GM21528 (cell line): ENCODE measurements around the gene MYO10.
"Not testable (repeated sequence)": the region's sequence is repeated elsewhere in the genome, so short reads cannot be mapped to it uniquely, and the experiment has no call there.

ENCODE experiments used
- ATAC-seq: cut with Tn5 transposase; IDR thresholded peaks from one replicate; pipeline ENCODE4 v1.9.1; 2021; ENCODE audit warnings: mild to moderate bottlenecking, moderate library complexity; ENCODE audit not compliant: unreplicated experiment, low FRiP score

MYO10 gene

DNA sequence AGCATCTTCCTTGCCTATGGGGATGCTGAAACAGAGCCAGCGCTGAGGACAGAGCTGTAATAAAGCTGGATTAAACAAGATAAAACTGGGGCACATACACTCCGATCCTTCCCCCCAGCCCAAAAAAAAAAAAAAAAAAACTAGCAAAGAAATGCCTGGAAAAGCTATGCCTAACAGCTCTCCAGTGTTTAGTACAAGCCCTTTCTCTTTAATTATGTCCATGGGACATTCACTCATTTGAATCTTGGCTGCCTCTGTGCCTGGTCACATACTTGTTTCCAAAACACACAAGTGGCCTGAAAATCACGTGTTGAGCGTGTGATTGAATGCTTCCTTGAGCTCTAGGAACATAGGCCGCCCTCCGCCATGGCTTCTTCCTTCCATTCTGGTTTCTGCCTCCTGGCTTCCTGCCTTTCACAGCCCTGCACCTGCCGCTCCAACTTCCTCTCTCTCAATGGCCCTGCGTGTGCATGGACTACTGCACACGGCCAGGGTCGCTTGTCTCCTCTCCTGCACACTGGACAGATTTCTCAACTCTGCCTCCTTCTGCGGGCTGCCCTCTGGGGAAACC, 208.2 kb downstream of the MYO10 start:
- no peak for ATAC-seq

DNA sequence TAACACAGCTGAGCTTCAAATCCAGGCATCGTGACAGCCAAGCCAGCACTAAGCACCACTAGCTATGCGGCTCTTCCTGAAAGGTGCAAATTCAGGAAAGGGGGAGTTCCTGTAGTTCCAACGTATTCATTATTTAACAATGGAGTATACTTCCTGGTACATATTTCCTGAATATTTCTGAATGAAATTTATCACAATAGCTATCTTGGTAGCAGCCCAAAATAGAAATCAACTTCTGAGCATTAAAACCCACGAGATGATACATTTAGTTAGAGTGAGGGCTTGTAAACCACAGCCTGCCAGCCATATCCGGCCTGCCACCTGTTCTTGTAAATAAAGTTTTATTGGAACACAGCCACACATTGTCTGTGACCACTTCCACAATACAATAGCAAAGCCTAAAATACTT, 209.5 kb downstream of the MYO10 start:
- ATAC-seq = no peak

DNA sequence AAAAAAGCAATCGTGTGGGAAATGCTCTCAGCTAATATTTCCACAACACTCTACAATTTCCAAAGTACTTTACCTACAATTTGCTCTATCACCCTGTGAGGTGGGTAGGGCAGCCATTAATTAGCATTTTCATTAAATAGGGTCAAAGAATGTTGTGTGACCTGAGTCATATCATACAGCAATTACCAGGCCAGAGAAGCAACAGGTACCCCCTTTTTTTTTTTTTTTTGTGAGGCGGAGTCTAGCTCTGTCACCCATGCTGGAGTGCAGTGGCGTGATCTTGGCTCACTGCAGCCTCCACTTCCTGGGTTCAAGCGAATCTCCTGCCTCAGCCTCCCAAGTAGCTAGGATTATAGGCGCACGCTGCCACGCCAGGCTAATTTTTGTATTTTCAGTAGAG, 210.5 kb downstream of the MYO10 start:
- no peak for ATAC-seq

DNA sequence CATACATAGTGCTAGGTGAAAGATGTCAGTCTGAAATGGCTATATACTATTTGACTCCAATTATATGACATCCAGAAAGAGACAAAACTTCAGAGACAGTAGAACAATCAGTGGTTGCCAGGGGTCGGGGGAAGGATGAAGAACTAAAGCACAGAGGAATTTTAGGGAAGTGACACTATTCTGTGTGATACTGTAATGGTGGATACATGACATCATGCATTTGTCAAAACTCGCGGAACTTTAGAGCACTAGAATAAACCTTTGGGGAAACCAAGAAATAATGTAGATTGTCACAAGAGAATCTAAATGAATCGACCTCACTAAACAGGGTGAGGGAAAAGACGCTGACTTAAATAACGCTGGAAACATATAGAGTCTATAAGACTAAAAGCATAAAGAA, 212.3 kb downstream of the MYO10 start:
- no peak for ATAC-seq

DNA sequence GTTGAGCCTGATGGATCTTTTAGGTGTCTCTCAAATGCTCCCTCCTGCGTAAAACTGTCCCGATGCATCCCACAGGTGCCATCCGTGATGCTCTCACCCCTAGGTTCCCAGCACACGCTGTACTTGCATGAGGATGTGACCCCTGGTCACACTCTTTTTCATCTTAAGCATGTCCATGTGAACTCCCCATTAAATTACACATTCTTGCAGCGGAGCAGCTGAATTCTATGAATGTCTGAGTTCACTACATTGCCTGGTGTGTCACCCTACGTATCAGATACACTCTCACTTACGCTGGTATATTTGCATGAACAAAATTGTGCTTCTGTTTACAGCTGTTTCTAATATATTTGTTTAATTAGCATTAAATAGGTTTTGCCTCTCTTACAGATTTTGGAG, 214.0 kb downstream of the MYO10 start:
- ATAC-seq = no peak

DNA sequence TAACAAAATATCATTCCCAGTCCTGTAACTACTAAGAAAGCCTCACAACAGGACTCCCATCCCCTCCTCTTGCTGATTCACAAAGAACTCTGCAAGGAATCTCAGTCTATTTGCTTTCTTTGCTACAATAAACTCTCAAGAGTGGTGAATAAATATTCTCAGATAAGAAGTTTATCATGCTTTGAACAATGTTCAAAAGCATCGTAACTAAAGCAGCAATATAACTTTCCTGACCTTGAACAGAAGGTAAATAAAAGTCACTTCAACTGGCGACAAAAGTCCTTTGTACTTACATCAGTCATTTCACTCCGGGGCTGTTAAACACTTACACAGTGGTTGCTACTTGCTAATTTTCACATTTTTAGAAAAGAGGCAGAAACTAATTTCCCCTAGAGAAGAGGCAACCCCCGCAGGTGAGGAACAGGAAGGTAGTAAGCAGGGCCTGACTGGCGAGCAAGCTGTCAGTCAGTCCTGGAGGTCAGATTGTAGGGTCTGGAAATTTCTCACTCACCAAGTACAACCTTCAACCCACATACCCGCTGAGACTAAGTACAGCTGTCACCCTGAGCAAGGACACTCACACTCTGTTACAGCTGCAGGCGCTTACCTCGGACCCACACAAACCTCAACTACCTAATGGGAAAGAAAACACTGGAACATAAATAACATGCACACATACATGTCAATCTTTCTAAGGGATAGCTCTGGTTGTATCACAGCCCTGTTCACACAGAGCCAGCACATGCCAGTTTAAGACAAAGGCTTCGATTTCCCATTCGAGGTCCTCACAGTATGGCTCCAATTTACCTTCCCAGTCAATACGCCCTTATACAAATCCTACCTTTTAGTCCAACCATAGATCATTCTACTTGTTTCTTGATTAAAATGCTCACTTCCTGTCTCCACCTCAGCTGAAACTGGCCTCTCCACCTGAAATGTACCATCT, 214.7 kb downstream of the MYO10 start:
- no peak for ATAC-seq

DNA sequence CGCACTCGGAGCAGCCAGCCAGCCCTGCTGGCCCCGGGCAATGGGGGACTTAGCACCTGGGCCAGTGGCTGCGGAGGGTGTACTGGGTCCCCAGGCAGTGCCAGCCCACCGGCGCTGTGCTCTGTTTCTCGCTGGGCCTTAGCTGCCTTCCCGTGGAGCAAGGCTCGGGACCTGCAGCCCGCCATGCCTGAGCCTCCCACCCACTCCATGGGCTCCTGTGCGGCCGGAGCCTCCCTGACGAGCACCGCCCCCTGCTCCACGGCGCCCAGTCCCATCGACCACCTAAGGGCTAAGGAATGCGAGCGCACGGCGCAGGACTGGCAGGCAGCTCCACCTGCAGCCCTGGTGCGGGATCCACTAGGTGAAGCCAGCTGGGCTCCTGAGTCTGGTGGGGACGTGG, 218.1 kb downstream of the MYO10 start:
- ATAC-seq = not testable (repeated sequence)

DNA sequence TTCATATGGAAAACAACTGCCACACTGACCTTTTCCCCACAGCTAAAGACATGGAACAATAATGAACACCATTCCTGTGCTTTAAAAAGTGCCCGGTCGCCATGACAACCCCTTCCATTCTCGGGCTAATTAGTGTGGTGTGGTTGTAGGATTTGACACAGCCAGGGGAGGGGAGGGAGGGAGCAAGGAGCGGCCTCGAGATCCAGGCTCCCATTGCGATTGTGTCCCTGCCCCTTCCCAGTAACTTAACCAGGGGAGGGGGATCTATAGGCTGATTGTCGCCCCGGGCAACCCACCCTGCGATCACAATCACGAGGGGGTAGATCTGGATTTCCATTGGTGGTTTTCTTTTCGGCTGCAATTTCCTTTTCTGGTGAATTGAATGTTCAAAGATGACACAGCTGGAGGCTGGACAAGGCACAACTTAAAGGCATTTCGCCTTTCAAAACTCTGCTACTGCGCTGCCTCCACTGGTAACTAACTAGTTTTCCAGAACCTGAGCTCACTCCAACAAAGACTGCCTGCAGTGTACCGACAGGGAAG, 222.6 kb downstream of the MYO10 start:
- ATAC-seq = no peak

DNA sequence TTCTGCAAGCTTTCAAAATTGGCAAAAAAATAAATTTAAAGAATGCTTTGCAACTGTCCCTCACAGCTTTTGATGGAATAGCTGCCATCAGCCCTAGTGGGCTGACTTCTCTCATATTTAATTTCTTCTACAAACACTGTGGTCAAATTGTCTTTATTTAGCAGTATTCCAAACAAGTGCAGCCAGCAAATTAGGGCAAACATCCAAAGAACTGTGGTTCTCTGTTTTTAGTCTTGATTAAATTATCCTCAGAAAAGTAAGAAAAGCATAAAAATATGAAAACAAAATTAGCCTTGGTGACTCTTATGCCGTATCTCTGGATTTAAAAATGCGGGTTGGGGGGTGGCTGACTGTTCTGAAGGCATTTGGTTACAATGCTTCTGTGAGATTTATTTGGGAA, 223.5 kb downstream of the MYO10 start:
- no peak for ATAC-seq

DNA sequence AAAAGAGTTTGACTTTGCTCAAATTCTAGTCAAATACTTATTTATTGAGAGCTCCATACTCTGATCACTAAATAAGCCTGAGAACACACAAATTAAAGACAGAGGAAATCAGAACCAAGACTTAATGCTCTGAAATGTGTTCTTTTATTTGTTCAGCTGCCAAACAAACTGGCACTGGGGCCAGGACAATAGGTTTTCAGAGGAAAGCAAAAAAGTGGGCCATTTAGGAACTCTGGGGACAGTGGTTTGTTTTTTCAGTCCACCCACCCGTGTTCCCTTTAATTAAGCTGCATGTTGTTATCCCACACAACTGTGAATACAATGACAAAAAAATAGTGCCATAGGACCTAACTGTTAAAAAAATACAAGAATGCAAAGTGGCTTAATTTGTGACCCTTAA, 223.9 kb downstream of the MYO10 start:
- no peak for ATAC-seq

DNA sequence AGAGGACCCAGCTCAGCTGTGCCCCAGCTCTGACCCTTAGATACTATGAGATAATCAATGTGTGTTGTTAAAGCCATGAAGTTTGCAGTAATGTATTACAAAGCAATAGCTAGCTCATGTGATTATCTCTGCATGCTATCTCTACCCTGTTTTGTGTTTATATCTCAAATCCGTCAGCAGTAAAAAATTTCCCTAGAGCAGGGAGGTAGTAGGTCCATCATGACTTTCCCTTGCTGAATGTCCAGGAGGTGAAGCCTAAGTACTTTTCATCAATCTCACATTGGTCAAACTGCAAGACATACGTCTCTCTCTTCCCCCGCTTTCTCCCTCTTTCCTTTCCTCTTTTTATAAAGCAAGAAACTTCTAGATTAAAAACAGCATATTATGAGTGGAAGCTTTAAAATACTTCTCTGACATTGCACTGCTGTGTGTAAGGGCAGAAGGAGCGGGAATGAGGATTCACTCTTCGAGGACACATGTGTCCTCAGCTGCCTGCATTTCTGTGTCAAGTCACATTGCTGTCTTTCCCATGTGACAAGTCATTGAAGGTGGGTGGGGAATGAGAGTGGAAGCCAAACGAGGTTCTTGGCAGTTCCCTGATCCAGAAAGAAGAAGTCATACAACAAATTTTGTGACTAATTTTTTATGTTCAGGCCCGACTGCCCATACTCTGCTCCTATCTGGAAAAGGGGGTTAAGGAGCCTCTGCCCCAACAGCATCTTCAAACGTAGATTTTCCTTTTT, 226.2 kb downstream of the MYO10 start:
- ATAC-seq = no peak

DNA sequence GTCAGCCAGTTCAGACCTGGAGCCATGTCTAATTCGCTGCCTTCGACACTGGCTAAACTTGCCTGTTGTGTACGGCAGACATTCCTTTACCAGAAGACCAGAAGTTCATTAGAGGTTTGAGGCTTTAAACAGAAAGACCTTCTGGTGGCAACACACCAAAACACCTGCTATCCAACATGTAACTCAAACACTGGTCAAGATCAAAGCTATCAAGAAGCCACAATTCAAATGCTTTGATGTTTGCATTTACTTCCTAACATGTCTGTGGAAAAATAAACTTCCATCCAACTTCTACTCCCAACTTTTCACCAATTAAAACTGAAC, 228.3 kb downstream of the MYO10 start:
- ATAC-seq = no peak

DNA sequence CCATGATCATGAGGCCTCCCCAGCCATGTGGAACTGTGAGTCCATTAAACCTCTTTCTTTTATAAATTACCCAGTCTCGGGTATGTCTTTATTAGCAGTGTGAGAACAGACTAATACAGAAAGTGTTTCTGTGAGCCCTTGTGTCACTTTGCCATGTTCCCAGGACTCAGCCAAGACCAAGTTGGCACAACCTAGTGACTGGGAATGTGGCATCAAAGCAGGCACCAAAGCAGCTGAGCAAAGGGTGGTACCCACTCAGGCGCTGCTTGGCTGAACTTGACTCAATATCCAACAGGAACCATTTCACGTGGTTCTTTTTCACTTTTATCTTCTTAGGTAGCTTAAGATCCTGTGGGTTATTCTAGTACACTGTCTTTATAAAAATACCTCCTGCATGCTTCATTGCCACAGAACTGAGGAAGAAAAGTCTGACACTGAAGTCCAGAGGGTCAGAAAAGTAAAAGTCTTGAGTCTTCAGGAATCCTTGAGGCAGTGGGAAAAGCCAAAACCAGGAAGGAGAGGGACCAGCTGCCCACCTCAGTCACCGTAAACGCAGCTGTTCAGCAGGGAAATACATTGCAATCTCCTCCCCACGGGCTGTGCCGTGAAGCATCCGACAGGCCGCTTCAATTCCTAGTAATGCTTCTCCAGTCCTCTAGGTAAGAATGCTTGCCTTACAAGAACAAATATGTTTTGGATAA, 228.8 kb downstream of the MYO10 start:
- no peak for ATAC-seq

DNA sequence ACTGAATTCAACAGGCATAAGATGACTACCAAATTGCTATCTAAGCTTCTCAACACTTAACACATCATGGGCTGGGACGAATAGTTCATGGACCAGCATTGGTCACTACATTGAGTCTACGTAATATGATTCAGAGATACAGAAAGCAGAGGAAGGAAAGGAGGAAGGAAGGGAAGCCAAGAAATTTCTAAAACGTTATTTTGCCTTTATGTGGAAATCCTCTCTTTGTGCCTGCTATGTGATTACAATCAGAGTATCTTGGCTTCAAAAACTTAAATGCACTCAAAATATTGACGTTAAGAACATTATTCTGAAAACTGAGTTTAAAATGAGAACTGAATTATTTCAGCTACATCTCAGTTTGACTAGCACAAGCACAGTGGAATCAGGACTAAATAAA, 231.1 kb downstream of the MYO10 start:
- no peak for ATAC-seq

DNA sequence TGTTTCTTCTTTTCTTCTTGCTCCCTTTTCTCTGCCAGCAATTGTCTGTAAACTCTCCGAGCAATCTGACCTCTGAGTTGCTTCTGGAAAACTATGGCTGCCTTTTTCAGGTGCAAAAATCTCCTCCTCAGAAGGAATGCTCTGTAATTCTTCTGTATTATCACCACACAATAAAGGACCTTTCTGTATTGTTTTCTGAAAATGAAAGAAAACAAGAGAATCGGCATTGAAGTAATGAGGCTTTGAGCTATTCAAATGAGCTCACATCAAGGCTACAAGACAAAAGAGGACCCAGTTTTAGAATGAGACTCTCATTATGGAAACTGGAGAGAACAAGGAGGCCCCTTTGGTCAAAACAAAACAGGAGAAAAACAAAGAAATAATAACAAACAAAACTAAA, 233.1 kb downstream of the MYO10 start:
- no peak for ATAC-seq

DNA sequence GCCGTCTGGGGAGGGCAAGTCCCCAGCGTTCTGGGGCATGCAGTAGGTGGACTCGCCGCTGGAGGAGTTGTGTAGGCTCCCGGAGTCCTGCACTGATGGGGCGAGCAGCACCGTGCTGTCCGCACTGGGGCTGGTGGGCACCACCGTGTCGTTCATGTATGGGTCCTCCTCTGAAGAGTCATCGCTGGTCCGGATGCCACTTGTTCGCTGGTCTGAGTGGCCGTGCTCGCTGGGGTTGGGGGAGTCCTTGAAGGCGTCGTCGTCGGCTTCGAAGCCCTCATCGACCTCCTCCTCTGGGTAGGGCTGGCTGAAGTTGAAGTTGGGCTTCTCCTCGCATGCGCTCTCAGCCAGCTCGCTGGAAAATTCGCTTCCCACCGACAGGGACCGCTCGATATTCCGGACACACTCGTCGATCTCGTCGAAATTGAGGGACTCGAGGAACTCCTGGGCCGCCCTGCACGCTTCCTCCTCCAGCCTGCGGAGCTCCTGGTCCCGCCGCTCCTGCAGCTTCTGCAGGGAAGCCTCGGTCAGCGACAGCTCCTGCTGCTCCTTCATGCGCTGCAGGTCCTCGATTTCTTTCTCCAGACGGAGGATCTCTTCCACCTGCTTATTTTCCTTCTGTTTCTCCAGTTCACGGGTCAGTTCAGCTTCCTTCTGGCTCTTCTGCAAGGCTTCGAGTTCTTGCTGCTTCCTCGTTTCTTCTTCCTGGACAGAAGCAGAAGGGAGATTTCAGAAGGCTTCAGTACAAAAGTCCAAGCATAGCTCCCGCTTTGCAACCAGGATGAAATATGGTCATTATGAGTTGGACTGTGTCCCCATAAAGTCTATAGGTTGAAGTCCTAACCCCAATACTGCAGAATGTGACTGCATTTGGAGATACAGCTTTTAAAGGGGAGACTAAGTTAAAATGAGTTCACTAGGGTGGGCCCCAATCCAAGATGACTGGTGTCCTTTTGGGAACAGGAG, 234.7 kb downstream of the MYO10 start:
- no peak for ATAC-seq

DNA sequence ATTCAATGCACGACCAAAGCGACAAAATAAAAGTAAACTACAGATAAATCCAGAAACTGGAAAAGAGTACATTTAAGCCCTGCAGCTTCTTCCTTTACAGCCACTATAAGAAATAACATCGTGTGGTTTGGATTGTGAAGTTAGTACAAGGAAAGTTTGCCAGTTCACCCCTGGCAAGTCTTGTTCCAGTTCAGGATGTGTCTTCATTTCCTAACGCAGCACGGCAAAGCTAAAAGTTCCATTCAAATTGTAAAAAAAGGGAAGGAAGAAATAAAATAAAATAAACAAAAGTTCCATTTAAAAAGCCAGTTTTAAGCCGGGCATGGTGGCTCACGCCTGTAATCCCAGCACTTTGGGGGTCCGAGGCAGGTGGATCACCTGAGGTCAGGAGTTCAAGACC, 236.0 kb downstream of the MYO10 start:
- no peak for ATAC-seq

DNA sequence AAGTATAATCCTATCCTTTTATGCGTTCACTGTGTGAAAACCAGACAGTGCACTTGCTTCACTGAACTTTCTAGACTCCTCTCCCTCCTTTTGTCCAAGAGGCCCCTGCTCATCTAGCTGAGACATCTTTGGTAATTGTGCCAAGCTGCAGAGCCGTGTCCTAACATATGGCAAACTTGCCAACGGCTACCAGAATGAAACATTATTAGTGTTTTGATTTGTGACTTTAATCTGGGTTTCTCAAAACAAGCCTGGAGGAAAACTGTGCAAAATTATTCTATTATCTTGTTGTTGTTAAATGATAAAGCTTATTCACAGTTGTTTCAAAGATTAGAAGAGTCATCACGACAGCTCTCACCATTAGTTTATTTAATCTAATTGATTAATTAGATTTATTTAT, 240.3 kb downstream of the MYO10 start:
- ATAC-seq = no peak

DNA sequence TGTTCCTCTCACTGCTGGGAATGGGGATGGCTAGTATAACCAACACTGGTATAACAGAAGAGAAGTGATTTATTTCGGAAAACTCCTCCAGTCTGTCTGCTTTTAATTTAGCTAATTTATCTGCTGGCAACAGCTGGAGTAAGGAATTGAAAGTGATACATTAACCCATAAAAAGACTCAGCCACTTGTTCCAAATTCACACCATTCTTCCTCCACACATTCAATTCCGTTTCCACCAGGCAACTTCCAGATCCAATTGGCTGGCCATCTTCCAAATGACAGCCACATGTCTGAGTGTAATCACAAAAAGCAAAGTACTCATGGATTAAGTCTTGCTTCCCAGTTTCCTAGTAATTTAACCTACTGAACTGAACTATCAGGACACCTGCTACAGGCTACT, 242.2 kb downstream of the MYO10 start:
- no peak for ATAC-seq

DNA sequence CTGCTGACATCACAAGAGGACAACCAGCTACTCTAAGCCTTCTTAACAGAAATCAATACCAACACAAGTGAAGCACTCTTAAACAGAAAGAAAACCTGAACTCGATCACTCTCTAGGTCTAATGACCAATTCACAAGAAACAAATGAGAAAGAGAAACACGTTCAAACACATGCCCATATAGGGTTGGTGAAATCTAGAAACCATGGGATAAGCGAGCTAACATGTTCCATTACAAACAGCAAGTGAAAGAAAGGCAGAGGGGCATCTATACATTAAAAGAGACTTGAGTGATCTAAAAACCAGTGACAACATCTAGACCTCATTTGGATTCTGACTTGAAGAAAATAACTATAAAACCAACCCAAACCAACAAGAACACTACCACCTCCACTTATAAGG, 244.4 kb downstream of the MYO10 start:
- no peak for ATAC-seq
